ENCODE results near the gene CLIP2.

- no peak for TF ChIP-seq POLR2A (IDR thresholded peaks at IDR 0.05; ENCODE audit: extremely low read depth, insufficient read length)
- TF ChIP-seq CTCF (IDR thresholded peaks at IDR 0.05; ENCODE audit: low read depth, low read length): no peak
- TF ChIP-seq MYC (IDR thresholded peaks at IDR 0.05; ENCODE audit: low read depth, low read length): no peak
- TF ChIP-seq MAX (IDR thresholded peaks at IDR 0.05; ENCODE audit: low read depth, low read length): no peak
These were observed 83.4 kb downstream of the CLIP2 start for GRCh38 chr7:74372511-74373111.

Data from NB4 (cell line).